Omental fat pad (tissue), 4 donors: ENCODE data around the gene NPIPA1. TPM values are rescaled to one million over a fixed set of nuclear protein-coding genes. Genes with fewer than 3 reads are reported as not detected.
"Not testable (repeated sequence)": the region's sequence is repeated elsewhere in the genome, so short reads cannot be mapped to it uniquely, and the experiment has no call there.

Experiments
- ATAC-seq: fragments of 150-250 bp; one replicate; pipeline ENCODE4 v1.9.1; 2016; ENCODE audit warnings: mild to moderate bottlenecking, moderate library complexity; ENCODE audit not compliant: low FRiP score
- DNase-seq: peaks from one replicate; pipeline ENCODE4 v3.0.0-alpha.2; 2019; ENCODE audit warnings: low spot score
- CTCF ChIP-seq, 3 donors: fragments of 450-650 bp; IDR thresholded peaks; one replicate each; pipeline ENCODE4 v1.5.1; 2016 to 2017; ENCODE audit warnings: antibody characterized with exemption in 3 of 3, mild to moderate bottlenecking in 3 of 3, moderate library complexity in 2 of 3
- total RNA-seq, 4 donors: library from RNA; depleted of rRNA; stranded (reverse); fragments of >200 nt; gene quantifications; one replicate each; pipeline ENCODE4 v1.1.0, GENCODE V29; 2016

The NPIPA1 gene
- total RNA-seq, 4 donors from 2014 or later, result 48.5 to 91.7 (median 68.7) TPM

DNA sequence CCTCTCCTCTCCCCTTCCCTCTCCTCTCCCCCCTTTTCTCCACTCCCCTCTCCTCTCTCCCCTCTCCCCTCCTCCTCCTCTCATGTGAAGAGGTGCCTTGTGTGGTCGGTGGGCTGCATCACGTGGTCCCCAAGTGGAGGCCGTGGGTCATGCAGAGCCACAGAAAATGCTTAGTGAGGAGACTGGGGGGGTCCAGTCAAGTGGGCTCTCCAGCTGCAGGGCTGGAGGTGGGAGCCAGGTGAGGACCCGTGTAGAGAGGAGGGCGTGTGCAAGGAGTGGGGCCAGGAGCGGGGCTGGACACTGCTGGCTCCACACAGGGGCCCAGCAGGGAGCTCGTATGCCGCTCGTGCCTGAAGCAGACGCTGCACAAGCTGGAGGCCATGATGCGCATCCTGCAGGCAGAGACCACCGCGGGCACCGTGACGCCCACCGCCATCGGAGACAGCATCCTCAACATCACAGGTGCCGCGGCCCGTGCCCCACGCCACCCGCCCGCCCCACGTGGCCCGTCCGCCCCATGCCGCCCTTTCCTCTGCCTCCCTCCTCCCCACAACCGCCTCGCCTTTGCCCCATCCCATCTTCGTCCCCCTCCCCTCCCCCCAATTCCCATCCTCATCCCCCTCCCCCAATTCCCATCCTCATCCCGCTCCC, 9.1 kb upstream of the NPIPA1 start:
- ATAC-seq (peak; percentile 84), DNase-seq (peak; percentile 23)

- ATAC-seq, DNase-seq: not testable (repeated sequence)
These were observed 8.1 kb upstream of the NPIPA1 start for GRCh38 chr16:14929176-14929575.

DNA sequence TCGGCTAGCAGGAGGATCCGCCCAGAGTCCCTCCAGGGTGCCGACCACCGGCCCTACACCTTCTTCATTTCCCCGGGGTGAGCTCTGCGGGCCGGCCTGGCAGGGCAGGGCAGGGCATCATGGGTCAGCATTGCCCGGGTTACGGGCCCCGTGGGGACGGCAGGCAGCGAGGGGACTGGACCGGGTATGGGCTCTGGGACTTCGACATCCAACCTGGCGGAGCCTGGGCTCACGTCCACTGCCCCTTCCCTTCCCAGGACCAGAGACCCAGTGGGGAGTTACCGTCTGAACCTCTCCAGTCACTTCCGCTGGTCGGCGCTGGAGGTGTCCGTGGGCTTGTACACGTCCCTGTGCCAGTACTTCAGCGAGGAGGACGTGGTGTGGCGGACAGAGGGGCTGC, 7.0 kb upstream of the NPIPA1 start:
- not testable (repeated sequence) for ATAC-seq, DNase-seq

GRCh38 chr16:14930971-14931370, 6.3 kb upstream of the NPIPA1 start:
- not testable (repeated sequence) for ATAC-seq, DNase-seq

GRCh38 chr16:14932581-14933375, 4.5 kb upstream of the NPIPA1 start:
- DNase-seq, ATAC-seq: not testable (repeated sequence)

DNA sequence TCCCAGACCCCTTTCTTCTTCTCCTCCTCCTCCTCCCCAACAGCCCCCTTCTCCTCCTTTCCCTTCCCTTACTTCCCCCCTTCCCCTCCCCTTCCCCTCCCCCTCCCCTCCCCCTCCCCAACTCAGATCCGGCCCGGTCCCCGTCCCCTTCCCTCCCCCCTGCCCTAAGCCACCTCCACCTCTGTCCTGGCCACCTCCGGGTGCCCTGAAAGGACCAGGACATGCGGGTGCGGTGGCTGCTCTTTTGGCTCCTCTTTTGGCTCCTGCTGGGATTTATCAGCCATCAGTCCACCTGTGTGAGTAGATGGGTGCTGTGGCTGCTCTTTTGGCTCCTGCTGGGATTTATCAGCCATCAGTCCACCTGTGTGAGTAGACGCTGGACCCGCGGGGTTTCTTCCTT, 751 bp downstream of the NPIPA1 start:
- not testable (repeated sequence) for ATAC-seq, DNase-seq

DNA sequence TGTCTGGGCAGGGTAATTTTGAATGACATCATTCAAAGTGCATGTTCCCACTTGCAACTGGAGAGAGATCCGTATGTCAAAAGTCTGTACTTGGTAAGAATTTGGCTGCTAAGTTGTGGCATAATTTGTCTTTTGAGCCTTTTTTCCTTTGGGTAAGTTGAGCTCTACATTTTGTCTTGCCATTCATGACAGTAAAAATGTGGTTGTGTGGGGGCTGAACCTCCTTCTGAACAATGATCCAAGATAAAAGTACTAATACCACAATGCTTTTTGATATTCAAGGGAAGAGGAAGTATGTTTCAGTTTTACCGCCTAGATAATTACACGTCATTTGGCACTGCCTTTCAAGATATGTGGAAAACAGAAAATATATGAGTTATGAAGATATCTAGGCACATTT, 5.4 kb downstream of the NPIPA1 start:
- ATAC-seq, DNase-seq: not testable (repeated sequence)

- ATAC-seq, result no peak
These were observed 18.4 kb downstream of the NPIPA1 start for GRCh38 chr16:14955546-14956231.

DNA sequence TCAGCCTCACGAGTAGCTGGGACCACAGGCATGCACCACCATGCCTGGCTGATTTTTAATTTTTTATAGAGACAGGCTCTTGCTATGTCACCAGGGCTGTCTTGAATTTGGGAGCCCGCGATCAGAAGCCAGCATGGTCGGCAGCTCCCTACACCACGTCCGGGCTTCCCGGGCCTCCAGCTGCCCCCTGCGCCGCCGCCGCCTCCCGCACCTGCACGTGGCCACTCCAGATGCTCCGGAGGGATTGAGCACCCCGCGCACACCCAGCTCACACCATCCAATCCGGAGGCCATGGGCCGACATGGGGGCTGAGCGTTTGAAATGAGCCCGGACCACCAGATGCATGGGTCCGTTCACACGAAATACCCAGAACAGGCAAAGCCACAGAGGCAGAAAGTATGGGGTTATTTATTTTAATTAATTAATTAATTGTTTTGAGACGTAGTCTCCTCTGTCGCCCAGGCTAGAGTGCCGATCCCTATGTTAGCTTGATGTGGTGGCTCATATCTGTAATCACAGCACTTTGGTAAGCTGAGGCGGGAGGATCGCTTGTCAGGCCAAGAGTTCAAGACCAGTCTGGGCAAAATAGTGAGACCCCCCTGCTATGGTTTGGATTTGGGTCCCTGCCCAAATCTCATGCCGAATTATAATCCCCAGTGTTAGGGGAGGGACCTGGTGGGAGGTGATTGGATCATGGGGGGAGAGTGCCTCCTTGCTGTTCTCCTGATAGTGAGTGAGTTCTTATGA, 20.5 kb downstream of the NPIPA1 start:
- DNase-seq (no peak), ATAC-seq (no peak)
- no peak for TF ChIP-seq CTCF (IDR thresholded peaks at IDR 0.05)

More at GRCh38 chr16:14955546-14956231, 18.4 kb downstream of the NPIPA1 start:
- no peak for TF ChIP-seq CTCF (IDR thresholded peaks at IDR 0.05)
- no peak for DNase-seq

DNA sequence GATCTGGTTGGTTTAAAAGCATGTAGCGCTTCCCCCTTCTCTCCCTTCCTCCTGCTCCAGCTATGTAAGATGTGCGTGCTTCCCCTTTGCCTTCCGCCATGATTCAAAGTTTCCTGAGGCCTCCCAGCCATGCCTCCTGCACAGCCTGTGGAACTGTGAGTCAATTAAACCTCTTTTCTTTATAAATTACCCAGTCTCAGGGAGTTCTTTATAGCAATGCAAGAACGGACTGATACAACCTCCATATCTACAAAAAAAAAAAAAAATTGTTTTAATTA, 21.0 kb downstream of the NPIPA1 start:
- no peak for ATAC-seq
- TF ChIP-seq CTCF (IDR thresholded peaks at IDR 0.05), result no peak
- DNase-seq, result no peak
